Colonic mucosa (tissue), 4 donors: ENCODE results near the gene ATP5F1D. TPM values are rescaled to one million over a fixed set of nuclear protein-coding genes. Genes with fewer than 3 reads are reported as not detected.

Source experiments
- DNase-seq: peaks from one replicate; pipeline ENCODE4 v3.0.0-alpha.2; 2020
- H3K27ac ChIP-seq: fragments of 200-600 bp; one replicate; pipeline ENCODE4 v1.8.0; 2021
- H3K27me3 ChIP-seq: fragments of 200-600 bp; one replicate; pipeline ENCODE4 v1.8.0; 2021
- H3K36me3 ChIP-seq: fragments of 200-600 bp; one replicate; pipeline ENCODE4 v1.8.0; 2021
- H3K4me1 ChIP-seq: fragments of 200-600 bp; one replicate; pipeline ENCODE4 v1.8.0; 2021; ENCODE audit warnings: mild to moderate bottlenecking
- H3K4me3 ChIP-seq: fragments of 200-600 bp; one replicate; pipeline ENCODE4 v1.8.0; 2021
- H3K9ac ChIP-seq, 2 donors: one replicate each; pipeline ENCODE4 v1.7.0; 2013; ENCODE audit warnings: control low read depth in 2 of 2, low read depth in 2 of 2, low read length in 2 of 2
- H3K9me3 ChIP-seq: fragments of 200-600 bp; one replicate; pipeline ENCODE4 v1.8.0; 2021
- intact Hi-C: fragments of 100-400 bp; cut with DNase I; formaldehyde crosslinking; loops from one replicate; pipeline ENCODE4 v1.14.1; 2022
- total RNA-seq, 2 donors: library from RNA; stranded (reverse); fragmentation: NEBNext Ultra II Directional in 1 of 2; extraction: Animal tissue kit (Norgen Biotek cat#: 25700) in 1 of 2; gene quantifications; one replicate each; pipeline ENCODE4 v1.2.1, GENCODE V29; 2021
- TF ChIP-seq, protein P1 (sequence below): fragments of 200-600 bp; IDR thresholded peaks from one replicate; pipeline ENCODE4 v1.8.0; 2022; ENCODE audit warnings: antibody characterized with exemption, mild to moderate bottlenecking
- donor health status: healthy.
- donor health status: DM: no; HTN: no; CAD: no.
- donor health status: DM: no; HTN: no; CAD: no.

The ATP5F1D gene
- total RNA-seq, 2 donors from 2014 or later = 359 to 627 TPM

- Histone ChIP-seq H3K27ac (peak overlapping the region; percentile 99), H3K4me1 (peaks cover 45% of the 10 kb centered on the region), H3K27me3 (no peaks in the 10 kb centered on the region), H3K36me3 (peaks cover 10% of the 10 kb centered on the region), H3K9me3 (no peaks in the 10 kb centered on the region), H3K9ac (peak overlapping the region; percentile 55 to 98), H3K4me3 (peak overlapping the region; percentile 67)
- no peak for DNase-seq
- intact Hi-C loops = loop anchor here (5.0 kb wide), 1 partner anchor 97 kb away; no protein-coding TSS in a partner anchor
- TF ChIP-seq, protein P1, sequence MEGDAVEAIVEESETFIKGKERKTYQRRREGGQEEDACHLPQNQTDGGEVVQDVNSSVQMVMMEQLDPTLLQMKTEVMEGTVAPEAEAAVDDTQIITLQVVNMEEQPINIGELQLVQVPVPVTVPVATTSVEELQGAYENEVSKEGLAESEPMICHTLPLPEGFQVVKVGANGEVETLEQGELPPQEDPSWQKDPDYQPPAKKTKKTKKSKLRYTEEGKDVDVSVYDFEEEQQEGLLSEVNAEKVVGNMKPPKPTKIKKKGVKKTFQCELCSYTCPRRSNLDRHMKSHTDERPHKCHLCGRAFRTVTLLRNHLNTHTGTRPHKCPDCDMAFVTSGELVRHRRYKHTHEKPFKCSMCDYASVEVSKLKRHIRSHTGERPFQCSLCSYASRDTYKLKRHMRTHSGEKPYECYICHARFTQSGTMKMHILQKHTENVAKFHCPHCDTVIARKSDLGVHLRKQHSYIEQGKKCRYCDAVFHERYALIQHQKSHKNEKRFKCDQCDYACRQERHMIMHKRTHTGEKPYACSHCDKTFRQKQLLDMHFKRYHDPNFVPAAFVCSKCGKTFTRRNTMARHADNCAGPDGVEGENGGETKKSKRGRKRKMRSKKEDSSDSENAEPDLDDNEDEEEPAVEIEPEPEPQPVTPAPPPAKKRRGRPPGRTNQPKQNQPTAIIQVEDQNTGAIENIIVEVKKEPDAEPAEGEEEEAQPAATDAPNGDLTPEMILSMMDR = no peak
These were observed 33.3 kb downstream of the ATP5F1D start for GRCh38 chr19:1274852-1275259.

DNA sequence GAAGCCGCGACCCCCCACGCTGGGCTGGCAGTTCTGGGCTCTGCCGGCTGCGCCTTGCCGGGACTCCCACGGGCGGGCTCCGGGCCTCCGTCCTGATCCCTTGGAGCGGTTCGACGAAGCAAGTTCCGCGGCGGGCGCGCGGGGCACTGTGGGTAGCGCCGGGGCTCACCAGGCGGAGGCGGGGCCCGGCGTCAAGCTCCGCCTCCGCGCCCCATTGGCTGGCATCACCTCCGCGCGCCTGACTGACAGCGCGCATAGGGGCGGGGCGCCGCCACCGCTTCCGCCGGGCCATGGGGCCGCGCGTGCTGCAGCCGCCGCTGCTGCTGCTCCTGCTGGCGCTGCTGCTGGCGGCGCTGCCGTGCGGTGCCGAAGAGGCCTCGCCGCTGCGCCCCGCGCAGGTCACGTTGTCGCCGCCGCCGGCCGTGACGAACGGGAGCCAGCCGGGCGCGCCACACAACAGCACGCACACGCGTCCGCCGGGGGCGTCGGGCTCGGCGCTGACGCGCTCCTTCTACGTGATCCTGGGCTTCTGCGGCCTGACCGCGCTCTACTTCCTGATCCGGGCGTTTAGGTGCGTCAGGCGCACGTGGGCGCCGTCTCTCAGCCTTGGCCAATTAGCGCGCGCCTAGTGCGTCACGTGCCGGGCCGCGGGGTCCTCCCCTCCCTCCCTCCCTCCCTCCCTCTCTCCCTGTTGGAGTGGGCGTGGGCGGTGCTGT, 33.9 kb downstream of the ATP5F1D start, which contains the start of gene FAM174C:
Gene FAM174C (plus strand): TSS at position 271 of the 716 bp plus-strand sequence. CDS start 20 bp downstream, at position 291.
- Histone ChIP-seq H3K27ac (peak within 1 kb of the TSS; percentile 99), H3K36me3 (peaks cover 10% of the 10 kb centered on the region), H3K9me3 (no peaks in the 10 kb centered on the region), H3K27me3 (no peaks in the 10 kb centered on the region), H3K9ac (peak within 1 kb of the TSS; percentile 94 to 98), H3K4me1 (peaks cover 43% of the 10 kb centered on the region), H3K4me3 (peak within 1 kb of the TSS; percentile 67)
- peak; percentile 96 for DNase-seq
- intact Hi-C loops = loop anchor here (5.0 kb wide), 1 partner anchor 97 kb away; no protein-coding TSS in a partner anchor
- TF ChIP-seq, protein P1 = no peak

DNA sequence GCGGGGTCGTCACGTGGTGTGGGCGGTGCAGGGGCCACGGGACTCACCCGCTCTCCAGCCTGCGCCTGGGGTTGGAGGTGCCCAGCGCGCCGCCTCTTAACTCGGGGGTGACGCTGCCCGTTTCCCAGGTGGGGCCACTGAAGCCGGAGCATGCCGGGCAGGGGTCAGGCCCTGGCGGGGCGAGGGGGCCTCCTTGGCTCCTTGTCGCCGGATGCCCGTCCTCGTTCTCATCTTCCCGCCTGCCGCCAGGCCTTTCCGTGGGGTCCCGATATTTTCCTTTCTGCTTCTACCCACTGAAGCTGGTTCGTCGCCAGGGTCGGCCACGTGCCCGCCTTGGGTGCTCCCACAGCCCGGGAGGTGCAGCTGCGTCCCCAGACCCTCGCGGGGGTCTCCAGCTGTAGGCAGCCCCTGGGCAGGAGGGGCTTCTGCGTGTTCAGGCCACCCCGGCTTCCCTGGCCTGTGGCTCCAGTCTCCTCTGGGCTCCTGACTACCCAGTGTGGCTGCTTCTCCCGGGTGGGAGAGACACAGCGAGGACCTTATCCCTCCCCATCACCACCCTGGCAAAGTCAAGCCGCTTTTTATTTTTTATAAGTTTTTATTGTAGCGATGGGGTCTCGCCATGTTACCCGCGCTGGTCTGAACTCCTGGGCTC, 34.6 kb downstream of the ATP5F1D start:
- H3K27me3 ChIP-seq = no peaks in the 10 kb centered on the region
- H3K4me1 ChIP-seq = peaks cover 36% of the 10 kb centered on the region
- peak overlapping the region; percentile 79 to 94 for H3K9ac ChIP-seq
- peak overlapping the region; percentile 99 for H3K27ac ChIP-seq
- TF ChIP-seq, protein P1 = no peak
- no peaks in the 10 kb centered on the region for H3K9me3 ChIP-seq
- H3K4me3 ChIP-seq = peak overlapping the region; percentile 67
- no peak for DNase-seq
- H3K36me3 ChIP-seq = peaks cover 10% of the 10 kb centered on the region
- intact Hi-C loops = loop anchor here (5.0 kb wide), 1 partner anchor 96 kb away; no protein-coding TSS in a partner anchor

DNA sequence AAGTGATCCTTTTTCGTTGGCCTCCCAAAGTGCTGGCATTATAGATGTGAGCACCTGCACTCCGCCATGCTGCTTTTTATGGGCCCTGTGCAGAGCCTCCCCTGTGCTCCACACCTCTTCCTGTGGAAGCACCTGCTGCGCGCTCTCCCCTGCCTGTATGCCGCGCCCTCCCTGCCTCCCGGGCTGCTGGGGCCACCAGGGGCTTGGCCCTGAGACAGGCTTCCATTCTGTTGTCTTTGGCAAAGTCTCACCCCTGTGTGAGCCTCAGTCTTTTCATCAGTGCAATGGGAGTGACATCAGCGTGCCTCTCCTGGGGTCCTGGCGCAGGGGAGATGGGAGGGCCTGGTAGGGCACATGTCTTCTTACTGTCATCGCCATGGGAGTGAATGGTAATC, 35.1 kb downstream of the ATP5F1D start:
- H3K27ac ChIP-seq = peak overlapping the region; percentile 99
- intact Hi-C loops = loop anchor here (5.0 kb wide), 1 partner anchor 96 kb away; no protein-coding TSS in a partner anchor
- TF ChIP-seq, protein P1 = no peak
- no peaks in the 10 kb centered on the region for H3K27me3 ChIP-seq
- H3K9me3 ChIP-seq = no peaks in the 10 kb centered on the region
- peak overlapping the region; percentile 67 for H3K4me3 ChIP-seq
- DNase-seq = peak; percentile 69
- H3K4me1 ChIP-seq = peaks cover 34% of the 10 kb centered on the region
- peak overlapping the region in 1 of 2 donors; percentile 94 for H3K9ac ChIP-seq
- H3K36me3 ChIP-seq = peaks cover 10% of the 10 kb centered on the region

GRCh38 chr19:1277061-1277460, 35.5 kb downstream of the ATP5F1D start:
- no peak for DNase-seq
- H3K9ac ChIP-seq = peak overlapping the region in 1 of 2 donors; percentile 94
- H3K9me3 ChIP-seq = no peaks in the 10 kb centered on the region
- no peak overlapping the region for H3K27ac ChIP-seq
- H3K27me3 ChIP-seq = no peaks in the 10 kb centered on the region
- H3K4me3 ChIP-seq = no peak overlapping the region
- intact Hi-C loops = loop anchor here (5.0 kb wide), 1 partner anchor 95 kb away; no protein-coding TSS in a partner anchor
- H3K36me3 ChIP-seq = peaks cover 10% of the 10 kb centered on the region
- H3K4me1 ChIP-seq = peaks cover 32% of the 10 kb centered on the region
- TF ChIP-seq, protein P1 = no peak
